Liver (tissue), 3 donors: Measurements from ENCODE around the gene TYMS.

Experiments
- CTCF ChIP-seq: fragments of 150-350 bp; IDR thresholded peaks from 2 replicates; pipeline ENCODE4 v1.5.1; 2017; ENCODE audit warnings: improper control_type of control experiment, low read depth, low read length; ENCODE audit not compliant: missing input control
- EGR1 ChIP-seq, 2 donors: IDR thresholded peaks; 2 replicates each; pipeline ENCODE4 v1.6.1; 2016 to 2018; ENCODE audit warnings: antibody characterized with exemption in 2 of 2, low read depth in 2 of 2
- HNF4A ChIP-seq, 2 donors: conservative IDR thresholded peaks; 2 replicates each; pipeline ENCODE4 v1.6.1; 2016; ENCODE audit warnings: antibody characterized with exemption in 2 of 2, mild to moderate bottlenecking in 2 of 2
- HNF4G ChIP-seq: IDR thresholded peaks from 2 replicates; pipeline ENCODE4 v1.6.1; 2016; ENCODE audit warnings: antibody characterized with exemption
- JUND ChIP-seq, 2 donors: IDR thresholded peaks; 2 replicates each; pipeline ENCODE4 v1.6.1; 2016; ENCODE audit warnings: antibody characterized with exemption in 2 of 2
- MAX ChIP-seq: IDR thresholded peaks from 2 replicates; pipeline ENCODE4 v1.6.1; 2016; ENCODE audit warnings: antibody characterized with exemption
- RAD21 ChIP-seq, 2 donors: IDR thresholded peaks; 2 replicates each; pipeline ENCODE4 v1.6.1; 2016; ENCODE audit warnings: antibody characterized with exemption in 2 of 2, mild to moderate bottlenecking in 2 of 2
- REST ChIP-seq: IDR thresholded peaks from 2 replicates; pipeline ENCODE4 v1.6.1; 2016; ENCODE audit warnings: antibody characterized with exemption, mild to moderate bottlenecking
- SP1 ChIP-seq: IDR thresholded peaks from 2 replicates; pipeline ENCODE4 v1.6.1; 2018; ENCODE audit warnings: antibody characterized with exemption, mild to moderate bottlenecking
- YY1 ChIP-seq: IDR thresholded peaks from 2 replicates; pipeline ENCODE4 v1.6.1; 2016; ENCODE audit warnings: antibody characterized with exemption, mild to moderate bottlenecking
- donor health status: healthy.
- donor health status: healthy.

- TF ChIP-seq REST = no peak
- TF ChIP-seq CTCF = no peak
- TF ChIP-seq RAD21 (IDR thresholded peaks at IDR 0.05) = no peak
- no peak for TF ChIP-seq HNF4G
- no peak for TF ChIP-seq YY1
- no peak for TF ChIP-seq JUND (IDR thresholded peaks at IDR 0.05)
- TF ChIP-seq SP1 = no peak
- TF ChIP-seq MAX = no peak
- no peak for TF ChIP-seq EGR1 (IDR thresholded peaks at IDR 0.05; ENCODE audit: low read depth in 2 of 2)
- no peak for TF ChIP-seq HNF4A (conservative IDR thresholded peaks at IDR 0.05)
Observed at GRCh38 chr18:647304-647703, 10.1 kb upstream of the TYMS start.
